GM19099 (cell line): ENCODE data around the gene ITCH.

Experiments used
- POLR2A ChIP-seq: IDR thresholded peaks from 3 replicates; pipeline ENCODE4 v1.6.1; 2011; ENCODE audit warnings: low read depth; ENCODE audit not compliant: insufficient read length; ENCODE audit errors: extremely low read depth

ITCH gene

GRCh38 chr20:34337982-34338726, 24.9 kb upstream of the ITCH start:
- TF ChIP-seq POLR2A = no peak

GRCh38 chr20:34343458-34344211, 19.4 kb upstream of the ITCH start:
- TF ChIP-seq POLR2A = no peak

GRCh38 chr20:34344238-34344637, 18.8 kb upstream of the ITCH start:
- no peak for TF ChIP-seq POLR2A

GRCh38 chr20:34345402-34345736, 17.7 kb upstream of the ITCH start:
- TF ChIP-seq POLR2A = no peak

- TF ChIP-seq POLR2A = no peak
Observed at GRCh38 chr20:34347571-34347970, 15.5 kb upstream of the ITCH start.

- no peak for TF ChIP-seq POLR2A
Observed at GRCh38 chr20:34350095-34350494, 13.0 kb upstream of the ITCH start.

GRCh38 chr20:34355427-34355826, 7.6 kb upstream of the ITCH start:
- no peak for TF ChIP-seq POLR2A

- no peak for TF ChIP-seq POLR2A
Observed at GRCh38 chr20:34362502-34363061, 491 bp upstream of the ITCH start.

GRCh38 chr20:34363465-34364222, 571 bp downstream of the ITCH start:
- no peak for TF ChIP-seq POLR2A

- TF ChIP-seq POLR2A = no peak
Observed at GRCh38 chr20:34364223-34364506, 1.1 kb downstream of the ITCH start.

GRCh38 chr20:34365765-34366213, 2.7 kb downstream of the ITCH start:
- no peak for TF ChIP-seq POLR2A

- TF ChIP-seq POLR2A = no peak
Observed at GRCh38 chr20:34367155-34367554, 4.1 kb downstream of the ITCH start.

- no peak for TF ChIP-seq POLR2A
Observed at GRCh38 chr20:34368547-34368946, 5.5 kb downstream of the ITCH start.

GRCh38 chr20:34369265-34369664, 6.2 kb downstream of the ITCH start:
- no peak for TF ChIP-seq POLR2A

- no peak for TF ChIP-seq POLR2A
Observed at GRCh38 chr20:34370062-34370461, 7.0 kb downstream of the ITCH start.
